CD4-positive, alpha-beta T cell treated with Interleukin-2 at 100 ng/mL for 4 hours (primary cell): ENCODE results near the gene STARD9.
"Not testable (repeated sequence)": the region's sequence is repeated elsewhere in the genome, so short reads cannot be mapped to it uniquely, and the experiment has no call there.

Experiments
- DNase-seq: peaks from one replicate; pipeline ENCODE4 v3.0.0-alpha.2; 2020; ENCODE audit warnings: low spot score

The STARD9 gene

GRCh38 chr15:42766109-42766508 is 190.7 kb downstream of the STARD9 start:
- not testable (repeated sequence) for DNase-seq
